Measurements from ENCODE around the gene NEK7. TPM values are rescaled to one million over a fixed set of nuclear protein-coding genes. Genes with fewer than 3 reads are reported as not detected.

The NEK7 gene
- total and polyA plus RNA-seq, 9 of the 15 experiments (the other 6 are each of a cell fraction or from before 2014, with no cell fraction given): 8.5 to 37.3 (median 27.7) TPM

DNA sequence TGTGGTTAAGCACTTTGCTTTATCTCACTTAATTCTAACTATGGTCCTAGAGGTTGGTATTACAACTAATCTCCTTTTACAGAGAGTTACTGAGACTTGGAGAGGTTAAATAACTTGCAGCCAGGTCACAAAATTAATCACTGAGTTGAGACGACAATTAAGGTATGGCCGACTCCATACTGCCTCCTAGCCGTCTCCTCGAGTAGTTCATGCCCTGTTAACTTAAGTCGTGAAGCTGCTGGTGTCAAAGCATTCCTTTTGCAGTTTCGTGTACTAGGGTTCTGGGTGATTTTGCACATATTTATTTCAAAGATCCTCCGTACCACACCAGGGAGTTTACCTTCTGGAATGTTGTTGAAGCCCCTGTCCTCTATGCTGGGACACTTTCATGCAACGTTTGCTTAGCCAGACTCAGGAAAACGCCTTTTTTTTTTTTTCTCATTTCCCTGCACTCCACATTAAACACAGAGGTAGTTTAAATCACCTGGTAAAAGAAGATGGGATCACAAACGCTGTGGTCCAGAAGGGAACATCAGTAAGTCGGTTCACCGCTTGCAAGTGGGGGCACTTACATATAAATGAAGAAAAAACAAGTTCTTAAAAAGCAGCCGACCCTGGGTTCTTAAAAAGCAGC lies 570 bp upstream of the NEK7 start:
- Histone ChIP-seq H3K36me3 (ENCODE audit: control insufficient read depth, insufficient read depth, low read length) (no peaks in the 10 kb centered on the region), H4K20me1 (replicated peaks; ENCODE audit: control insufficient read depth, insufficient read depth, low read length) (no peaks in the 10 kb centered on the region), H3K4me1 (replicated peaks in 1 of 2; ENCODE audit: control insufficient read depth in 2 of 2, insufficient read depth in 2 of 2, low read length in 2 of 2) (peaks cover 1 to 9% of the 10 kb centered on the region in 2 experiments; a peak in 2 of 5 replicates), H3K79me2 (ENCODE audit: control insufficient read depth, insufficient read depth, low read length) (peaks cover 43% of the 10 kb centered on the region), H3K9me1 (ENCODE audit: control insufficient read depth, insufficient read depth, low read length) (no peaks in the 10 kb centered on the region), H3K27me3 (ENCODE audit: control insufficient read depth in 2 of 2, insufficient read depth in 2 of 2, low read length in 2 of 2) (no peaks in the 10 kb centered on the region), H3K27ac (ENCODE audit: extremely low read depth, low read depth, low read length) (peak overlapping the region; percentile 85), H3K9me3 (replicated peaks; ENCODE audit: control insufficient read depth, insufficient read depth, low read depth, low read length) (no peaks in the 10 kb centered on the region), H3K9ac (ENCODE audit: insufficient read depth in 1 of 2, low read depth in 2 of 2, low read length in 2 of 2) (peak overlapping the region; percentile 79 to 94), H3K4me3 (peak overlapping the region; percentile 82), H3K4me2 (ENCODE audit: insufficient read depth, low read length) (peak overlapping the region; percentile 96), H2AFZ (ENCODE audit: low read depth, low read length) (peak overlapping the region; percentile 96)
- peak; percentile 42 for ATAC-seq
- WGBS (ENCODE audit: insufficient coverage, low coverage, missing lambda C conversion rate): under 1% methylated on average over 13 of the region's 13 CpGs
- intact Hi-C loops (cut with micrococcal nuclease) (loop anchor here (1.0 to 5.0 kb wide), 5 partner anchors 68 to 311 kb away; no protein-coding TSS in a partner anchor), in situ Hi-C loops (cut with MboI) (no loop called here)
- CTCF ChIA-PET (ENCODE audit: low intra/inter-chr PET ratio): interaction anchor here (0.7 kb wide), 1 partner anchor 67 kb away, joined by 3 read pairs; no protein-coding TSS in a partner anchor
- TSS peak; percentile 77 for BruUV-seq (replicated peaks)
- POLR2A ChIA-PET: interaction anchor here (0.6 to 1.6 kb wide), 5 partner anchors 9 to 396 kb away, joined by 3 to 5 read pairs (median 3); no protein-coding TSS in a partner anchor
- peak; percentile 90 for FAIRE-seq
- peak; percentile 70 to 91 (median 72) for DNase-seq (ENCODE audit: extremely low read depth in 1 of 4, low spot score in 3 of 4)
- TF ChIP-seq FIP1L1 (IDR thresholded peaks at IDR 0.05; ENCODE audit: low read depth, low read length, poor library complexity, severe bottlenecking) (no peak), CBX1 (IDR thresholded peaks at IDR 0.05; ENCODE audit: low read depth) (no peak), ZNF23 (CRISPR knock-in tag; IDR thresholded peaks at IDR 0.05) (no peak), FOSL1 (tag; conservative IDR thresholded peaks at IDR 0.05) (no peak), ZBTB12 (CRISPR knock-in tag; IDR thresholded peaks at IDR 0.05) (no peak), MECOM (CRISPR knock-in tag; IDR thresholded peaks at IDR 0.05) (no peak), HMGN3 (IDR thresholded peaks at IDR 0.05; ENCODE audit: borderline replicate concordance, extremely low read depth, insufficient read length, low read depth, low read length) (no peak), ZNF324 (CRISPR knock-in tag; IDR thresholded peaks at IDR 0.05) (no peak), POLR2AphosphoS5 (IDR thresholded peaks at IDR 0.05; ENCODE audit: control insufficient read depth, insufficient read depth, low read depth, low read length) (no peak), ZNF41 (CRISPR knock-in tag; conservative IDR thresholded peaks at IDR 0.05) (no peak), RNF2 (IDR thresholded peaks at IDR 0.05) (no peak; the same call in 1 of the 2 replicates), MTA2 (IDR thresholded peaks at IDR 0.05; ENCODE audit: low read depth) (no peak; the same call in 1 of the 2 replicates), IFI16 (CRISPR knock-in tag; IDR thresholded peaks at IDR 0.05) (no peak), BRD9 (IDR thresholded peaks at IDR 0.05; ENCODE audit: low read depth, partially characterized antibody) (no peak), MAFG (tag; conservative IDR thresholded peaks at IDR 0.05) (no peak), THRB (CRISPR knock-in tag; conservative IDR thresholded peaks at IDR 0.05) (no peak), TAF9B (IDR thresholded peaks at IDR 0.05; ENCODE audit: partially characterized antibody) (no peak)
- TF ChIP-seq, protein P1, sequence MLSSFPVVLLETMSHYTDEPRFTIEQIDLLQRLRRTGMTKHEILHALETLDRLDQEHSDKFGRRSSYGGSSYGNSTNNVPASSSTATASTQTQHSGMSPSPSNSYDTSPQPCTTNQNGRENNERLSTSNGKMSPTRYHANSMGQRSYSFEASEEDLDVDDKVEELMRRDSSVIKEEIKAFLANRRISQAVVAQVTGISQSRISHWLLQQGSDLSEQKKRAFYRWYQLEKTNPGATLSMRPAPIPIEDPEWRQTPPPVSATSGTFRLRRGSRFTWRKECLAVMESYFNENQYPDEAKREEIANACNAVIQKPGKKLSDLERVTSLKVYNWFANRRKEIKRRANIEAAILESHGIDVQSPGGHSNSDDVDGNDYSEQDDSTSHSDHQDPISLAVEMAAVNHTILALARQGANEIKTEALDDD (IDR thresholded peaks at IDR 0.05): peak; percentile 94
